A549 treated with DMSO at 1 μM for 4 hours (cell line): ENCODE results near the gene SLC30A2. TPM values are rescaled to one million over a fixed set of nuclear protein-coding genes. Genes with fewer than 3 reads are reported as not detected.

Experiments used
- total RNA-seq: library from RNA; stranded (reverse); fragments of 200-300 nt; extraction: Qiagen RNA extraction; gene quantifications from 5 replicates; pipeline ENCODE4 v1.2.3, GENCODE V29; 2022; ENCODE audit warnings: low read depth

SLC30A2 gene, protein sequence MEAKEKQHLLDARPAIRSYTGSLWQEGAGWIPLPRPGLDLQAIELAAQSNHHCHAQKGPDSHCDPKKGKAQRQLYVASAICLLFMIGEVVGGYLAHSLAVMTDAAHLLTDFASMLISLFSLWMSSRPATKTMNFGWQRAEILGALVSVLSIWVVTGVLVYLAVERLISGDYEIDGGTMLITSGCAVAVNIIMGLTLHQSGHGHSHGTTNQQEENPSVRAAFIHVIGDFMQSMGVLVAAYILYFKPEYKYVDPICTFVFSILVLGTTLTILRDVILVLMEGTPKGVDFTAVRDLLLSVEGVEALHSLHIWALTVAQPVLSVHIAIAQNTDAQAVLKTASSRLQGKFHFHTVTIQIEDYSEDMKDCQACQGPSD
- 0.05 to 0.11 TPM (median 0.06 TPM) in 4 of 5 replicates, not detected in the other for total RNA-seq

GRCh38 chr1:26045722-26046245, at the start of gene SLC30A2:
Gene SLC30A2 (minus strand): TSS chr1:26046118. CDS start chr1:26045896, 222 bp downstream.

GRCh38 chr1:26067432-26067911, 21.6 kb upstream of the SLC30A2 start, which contains the start of gene TRIM63:
Gene TRIM63 (minus strand): TSS chr1:26067630. CDS start chr1:26067494, 136 bp downstream.

DNA sequence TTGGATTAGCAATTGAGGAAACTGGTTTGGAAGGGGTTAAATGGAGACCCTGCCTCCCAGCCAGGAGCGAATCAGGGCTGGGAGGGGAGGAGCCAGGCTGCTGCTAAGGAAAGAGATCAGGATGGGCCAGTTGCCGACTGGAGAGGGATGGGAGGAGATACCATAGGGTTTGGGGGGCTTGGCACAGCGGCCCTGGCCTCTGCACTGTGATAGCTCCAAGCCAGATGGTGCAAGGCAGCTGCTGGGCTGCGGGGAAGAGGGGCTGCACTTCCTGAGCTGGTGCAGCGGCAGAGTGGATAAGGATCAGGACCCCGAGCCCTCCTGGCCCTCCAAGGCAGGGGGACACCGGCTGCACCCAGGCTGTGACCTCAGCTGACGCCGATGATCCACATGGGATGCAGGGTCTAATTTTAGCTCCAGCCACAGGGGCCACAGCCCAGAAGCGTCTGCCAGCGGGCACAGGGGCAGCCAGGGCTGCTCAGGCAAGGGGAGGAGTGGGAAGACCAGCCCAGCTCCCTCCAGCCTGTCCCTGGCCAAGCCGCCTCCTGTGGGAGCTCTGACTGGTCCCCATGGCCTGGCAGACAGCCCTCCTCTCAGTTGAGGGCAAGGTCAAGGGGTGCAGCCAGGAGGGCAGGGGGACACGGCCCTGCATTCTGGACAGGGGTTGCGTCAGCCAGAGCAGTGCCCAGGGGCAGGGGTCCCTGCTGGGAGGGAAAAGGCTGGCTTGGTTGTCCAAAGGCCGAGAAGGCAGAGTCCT, 24.1 kb downstream of the SLC30A2 start, which contains the start of gene EXTL1:
EXTL1 (plus strand) TSS at position 129 of the 757 bp plus-strand sequence. CDS start 872 bp downstream, outside the sequence.

GRCh38 chr1:25997828-25998761, 47.8 kb downstream of the SLC30A2 start, which contains the start of gene PAFAH2:
Gene PAFAH2 (minus strand): TSS chr1:25998063. CDS start chr1:25990816, 7,247 bp downstream.

Other genes starting within 250 kb of the SLC30A2 start
- gene SELENON, start 245.9 kb downstream of the SLC30A2 start, total RNA-seq, result 59.5 to 69.1 TPM (median 59.8 TPM) in 5 replicates
- gene MTFR1L, start 226.2 kb downstream of the SLC30A2 start, total RNA-seq, result 22.1 to 25.6 TPM (median 23.5 TPM) in 5 replicates
- gene AUNIP, start 186.7 kb downstream of the SLC30A2 start, total RNA-seq, result 6.0 to 8.5 TPM (median 6.3 TPM) in 5 replicates
- gene PAQR7, start 170.4 kb downstream of the SLC30A2 start, total RNA-seq, result 2.7 to 3.9 TPM (median 3.7 TPM) in 5 replicates
- gene STMN1, start 139.7 kb downstream of the SLC30A2 start, total RNA-seq, result 182 to 214 TPM (median 210 TPM) in 5 replicates
- 7.3 to 9.8 TPM (median 8.0 TPM) in 5 replicates for gene PAFAH2, start 48.1 kb downstream of the SLC30A2 start, total RNA-seq
- 0.02 TPM in 1 of 5 replicates, not detected in the others for gene EXTL1, start 24.3 kb downstream of the SLC30A2 start, total RNA-seq
- not detected in 5 replicates for gene TRIM63, start 21.5 kb upstream of the SLC30A2 start, total RNA-seq
- gene PDIK1L, start 65.7 kb upstream of the SLC30A2 start, total RNA-seq, result 1.6 to 2.3 TPM (median 2.1 TPM) in 5 replicates
- 0.03 to 0.07 TPM (median 0.04 TPM) in 3 of 5 replicates, not detected in the others for gene FAM110D, start 113.0 kb upstream of the SLC30A2 start, total RNA-seq
- not detected in 5 replicates for gene C1orf232, start 122.8 kb upstream of the SLC30A2 start, total RNA-seq
- 53.8 to 74.4 TPM (median 60.3 TPM) in 5 replicates for gene ZNF593, start 123.8 kb upstream of the SLC30A2 start, total RNA-seq
- 0.07 to 0.78 TPM (median 0.21 TPM) in 4 of 5 replicates, not detected in the other for gene ZNF593OS, start 125.7 kb upstream of the SLC30A2 start, total RNA-seq
- gene CNKSR1, start 131.4 kb upstream of the SLC30A2 start, total RNA-seq, result 0.21 to 0.76 TPM (median 0.29 TPM) in 5 replicates
- not detected in 5 replicates for gene CATSPER4, start 144.5 kb upstream of the SLC30A2 start, total RNA-seq
- 13.6 to 15.5 TPM (median 15.2 TPM) in 5 replicates for gene CEP85, start 188.1 kb upstream of the SLC30A2 start, total RNA-seq
- gene SH3BGRL3, start 234.0 kb upstream of the SLC30A2 start, total RNA-seq, result 113 to 158 TPM (median 154 TPM) in 5 replicates